Stimulated activated CD8-positive, alpha-beta memory T cell treated with anti-CD3 and anti-CD28 coated beads, Interleukin-7, amount 100 ng/mL, for 48 hours (primary cell): ENCODE data around the gene C11orf68.
A peak's percentile ranks its signal among the peaks of the same experiment; 100 is the strongest.
"Not testable (repeated sequence)": the region's sequence is repeated elsewhere in the genome, so short reads cannot be mapped to it uniquely, and the experiment has no call there.

Experiments used
- DNase-seq, 2 donors: peaks; one replicate each; pipeline ENCODE4 v3.0.0-alpha.2; 2020; ENCODE audit warnings: low read depth in 1 of 2; ENCODE audit errors: extremely low read depth in 1 of 2

The C11orf68 gene

GRCh38 chr11:65918211-65919140 lies at the start of gene C11orf68:
Gene C11orf68, minus strand, starts transcription at chr11:65919062. Its CDS starts 31 bp downstream, at chr11:65919031.
- DNase-seq, result no peak

GRCh38 chr11:65967329-65967934 lies 48.6 kb upstream of the C11orf68 start:
- no peak for DNase-seq

- DNase-seq, result no peak
Observed at GRCh38 chr11:65965986-65966762, 47.3 kb upstream of the C11orf68 start.

GRCh38 chr11:65964906-65965305 lies 46.0 kb upstream of the C11orf68 start:
- DNase-seq, result no peak

GRCh38 chr11:65962141-65962564 lies 43.3 kb upstream of the C11orf68 start:
- DNase-seq, result no peak

- DNase-seq, result peak; percentile 93 to 97
Observed at GRCh38 chr11:65961267-65962140, 42.6 kb upstream of the C11orf68 start, which contains the start of gene SART1. Gene SART1, plus strand, starts transcription at chr11:65961734. Its CDS starts 47 bp downstream, at chr11:65961781.

GRCh38 chr11:65960824-65961266 lies 42.0 kb upstream of the C11orf68 start:
- DNase-seq, result no peak

GRCh38 chr11:65958774-65959420 lies 40.0 kb upstream of the C11orf68 start:
- DNase-seq, result no peak

GRCh38 chr11:65958291-65958690 lies 39.4 kb upstream of the C11orf68 start:
- no peak for DNase-seq

- no peak for DNase-seq
Observed at GRCh38 chr11:65954771-65955170, 35.9 kb upstream of the C11orf68 start.

GRCh38 chr11:65953471-65953870 lies 34.6 kb upstream of the C11orf68 start:
- DNase-seq, result no peak

- no peak for DNase-seq
Observed at GRCh38 chr11:65952052-65952521, 33.2 kb upstream of the C11orf68 start.

- not testable (repeated sequence) for DNase-seq
Observed at GRCh38 chr11:65951641-65952040, 32.8 kb upstream of the C11orf68 start.

GRCh38 chr11:65950711-65951110 lies 31.8 kb upstream of the C11orf68 start:
- not testable (repeated sequence) for DNase-seq

- no peak for DNase-seq
Observed at GRCh38 chr11:65947603-65948125, 28.8 kb upstream of the C11orf68 start.

GRCh38 chr11:65947133-65947532 lies 28.3 kb upstream of the C11orf68 start:
- no peak for DNase-seq

- DNase-seq, result no peak
Observed at GRCh38 chr11:65946655-65947054, 27.8 kb upstream of the C11orf68 start.

GRCh38 chr11:65945941-65946558 lies 27.2 kb upstream of the C11orf68 start:
- DNase-seq, result no peak

GRCh38 chr11:65945430-65945911 lies 26.6 kb upstream of the C11orf68 start, which contains the start of gene TSGA10IP:
Gene TSGA10IP, plus strand, starts transcription at chr11:65945480. Its CDS starts 196 bp downstream, at chr11:65945676.
- DNase-seq, result no peak
